ENCODE measurements around the gene PBX2.

PBX2 gene, protein sequence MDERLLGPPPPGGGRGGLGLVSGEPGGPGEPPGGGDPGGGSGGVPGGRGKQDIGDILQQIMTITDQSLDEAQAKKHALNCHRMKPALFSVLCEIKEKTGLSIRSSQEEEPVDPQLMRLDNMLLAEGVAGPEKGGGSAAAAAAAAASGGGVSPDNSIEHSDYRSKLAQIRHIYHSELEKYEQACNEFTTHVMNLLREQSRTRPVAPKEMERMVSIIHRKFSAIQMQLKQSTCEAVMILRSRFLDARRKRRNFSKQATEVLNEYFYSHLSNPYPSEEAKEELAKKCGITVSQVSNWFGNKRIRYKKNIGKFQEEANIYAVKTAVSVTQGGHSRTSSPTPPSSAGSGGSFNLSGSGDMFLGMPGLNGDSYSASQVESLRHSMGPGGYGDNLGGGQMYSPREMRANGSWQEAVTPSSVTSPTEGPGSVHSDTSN

DNA sequence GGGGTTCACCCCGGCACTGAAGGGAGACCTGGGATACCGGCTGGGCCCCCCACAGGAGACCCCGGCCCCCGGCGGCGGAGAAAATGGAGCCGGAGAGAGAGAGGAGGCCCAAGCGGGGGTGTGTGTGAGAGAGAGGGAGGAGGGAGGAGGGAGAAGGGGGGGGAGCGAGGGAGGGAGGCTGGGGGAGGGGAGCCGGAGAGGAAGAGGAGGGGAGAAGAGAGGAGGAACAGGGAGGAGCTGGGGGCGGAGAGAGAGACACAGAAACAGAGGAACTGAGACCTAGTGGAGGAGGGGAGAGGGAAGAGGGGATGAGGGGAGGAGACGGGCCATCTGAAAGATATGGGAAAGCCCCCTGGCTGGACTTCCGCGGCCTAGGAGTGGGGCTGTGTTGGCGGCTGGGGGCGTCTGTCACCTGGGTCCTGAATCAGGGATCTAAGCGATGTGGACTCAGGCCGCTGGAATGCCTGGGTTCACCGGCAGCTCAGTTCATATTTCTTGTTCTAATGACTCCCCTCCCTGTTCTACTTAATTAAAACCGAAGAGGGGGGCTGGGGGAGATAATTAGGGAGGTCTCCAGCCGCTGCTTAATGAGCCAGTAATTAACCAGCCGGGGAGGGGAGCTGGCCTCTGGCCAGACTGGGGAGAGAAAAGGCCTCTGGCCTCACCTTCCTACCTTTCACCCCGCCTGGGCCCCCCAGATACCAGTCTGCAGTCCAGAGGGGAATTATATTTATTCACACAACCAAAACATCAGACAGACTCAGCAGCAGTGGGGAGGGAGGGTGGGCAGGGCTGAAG is at the start of gene PBX2:
Gene PBX2, minus strand, starts transcription at position 149 of the 798 bp plus-strand sequence. CDS start 287 bp downstream, outside the sequence.
- peaks cover 38% of the 10 kb centered on the region for H3K4me1 ChIP-seq (ENCODE audit: insufficient read depth, low read length)
- 0 out of 2 replicates have a peak, but pooled peaks cover 3% of the 10 kb centered on the region for H3K36me3 ChIP-seq (ENCODE audit: insufficient read depth, low read length)
- H3K9ac ChIP-seq (ENCODE audit: low read depth, low read length) = peak within 1 kb of the TSS; percentile 77
- no peaks in the 10 kb centered on the region for H3K9me3 ChIP-seq (ENCODE audit: control insufficient read depth, insufficient read depth, low read length)

DNA sequence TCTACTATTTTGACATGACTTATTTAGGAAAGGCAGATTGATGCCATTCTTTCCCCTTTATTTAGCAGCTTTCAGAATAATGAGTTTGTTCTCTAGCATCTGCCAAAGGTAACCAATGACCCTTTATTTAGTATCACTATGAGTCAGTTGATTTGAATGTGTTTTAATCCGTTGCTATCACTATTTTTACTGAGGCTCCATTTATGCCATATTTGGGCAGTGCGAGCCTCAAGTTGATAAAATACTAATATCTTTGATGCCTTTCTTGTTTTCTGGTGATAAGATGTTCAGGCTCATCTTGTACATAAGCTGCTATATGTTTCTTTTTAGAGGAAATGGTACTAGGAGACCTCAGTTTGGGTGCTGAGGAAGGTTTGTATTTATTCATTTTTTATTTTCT is 49.5 kb upstream of the PBX2 start:
- Histone ChIP-seq H3K36me3 (ENCODE audit: insufficient read depth, low read length) (no peaks in the 10 kb centered on the region), H3K9me3 (ENCODE audit: control insufficient read depth, insufficient read depth, low read length) (no peaks in the 10 kb centered on the region), H3K4me1 (ENCODE audit: insufficient read depth, low read length) (no peaks in the 10 kb centered on the region), H3K9ac (ENCODE audit: low read depth, low read length) (no peak overlapping the region)

DNA sequence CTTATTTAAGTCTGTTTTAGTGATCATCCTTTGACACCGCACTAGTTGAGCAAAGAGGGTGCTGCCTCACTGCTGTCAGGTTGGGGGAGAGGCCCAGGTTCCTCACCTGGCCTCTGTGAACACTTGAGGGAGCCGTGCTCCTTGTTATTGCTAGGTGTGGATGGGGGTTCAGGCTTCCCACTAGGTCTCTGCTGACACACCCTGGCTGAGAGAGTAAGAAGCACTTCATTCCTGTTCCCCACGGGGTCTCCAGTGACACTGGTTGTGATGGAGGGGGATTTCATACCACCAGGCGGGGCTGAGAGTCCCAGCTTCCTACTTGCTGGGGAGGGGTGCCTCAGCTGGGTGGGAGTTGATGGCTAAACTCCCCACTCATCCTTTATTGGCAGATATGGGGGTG is 44.9 kb upstream of the PBX2 start:
- H3K4me1 ChIP-seq (ENCODE audit: insufficient read depth, low read length) = no peaks in the 10 kb centered on the region
- H3K9ac ChIP-seq (ENCODE audit: low read depth, low read length) = no peak overlapping the region
- no peaks in the 10 kb centered on the region for H3K36me3 ChIP-seq (ENCODE audit: insufficient read depth, low read length)
- H3K9me3 ChIP-seq (ENCODE audit: control insufficient read depth, insufficient read depth, low read length) = no peaks in the 10 kb centered on the region

DNA sequence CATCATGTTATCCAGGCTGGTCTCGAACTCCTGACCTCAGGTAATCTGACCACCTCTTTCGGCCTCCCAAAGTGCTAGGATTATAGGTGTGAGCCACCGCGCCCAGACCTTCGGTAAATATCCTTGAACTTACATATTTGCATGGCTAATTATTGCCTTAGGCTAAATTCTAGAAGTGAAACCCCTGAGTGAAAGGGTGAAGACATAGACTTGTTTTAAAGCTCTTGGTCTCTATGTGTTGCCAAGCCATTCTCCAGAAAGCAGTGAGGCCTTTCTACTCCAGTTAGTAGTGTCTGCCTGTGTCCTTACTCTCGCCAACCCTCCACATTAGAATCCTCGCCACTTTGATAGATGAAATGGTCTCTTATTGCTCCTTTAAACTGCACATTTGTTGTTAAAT is 36.4 kb upstream of the PBX2 start:
- Histone ChIP-seq H3K4me1 (ENCODE audit: insufficient read depth, low read length) (peaks cover 15% of the 10 kb centered on the region; the same call in 1 of the 2 replicates), H3K9ac (ENCODE audit: low read depth, low read length) (no peak overlapping the region), H3K36me3 (ENCODE audit: insufficient read depth, low read length) (no peaks in the 10 kb centered on the region)

DNA sequence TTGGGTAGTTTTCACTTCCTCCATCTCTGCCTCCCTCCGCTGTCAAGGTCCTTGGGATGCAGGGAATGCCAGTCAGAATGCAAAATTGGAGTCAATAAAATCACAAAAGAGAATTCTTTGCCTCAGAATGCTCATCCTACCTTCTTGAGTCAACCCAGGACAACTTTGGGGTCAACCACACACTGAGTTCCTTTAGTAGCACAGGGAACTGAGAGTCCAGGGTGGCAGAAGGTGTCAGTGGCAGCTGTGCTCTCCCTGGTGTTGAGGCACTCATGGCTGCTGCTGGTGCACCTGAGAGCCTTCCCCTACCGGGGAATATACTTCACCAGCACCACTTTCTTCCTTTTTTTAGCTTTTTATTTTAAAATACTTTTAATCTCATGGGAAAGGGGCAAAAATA is 34.7 kb upstream of the PBX2 start:
- no peaks in the 10 kb centered on the region for H3K36me3 ChIP-seq (ENCODE audit: insufficient read depth, low read length)
- H3K9ac ChIP-seq (ENCODE audit: low read depth, low read length) = no peak overlapping the region
- H3K9me3 ChIP-seq (ENCODE audit: control insufficient read depth, insufficient read depth, low read length) = no peaks in the 10 kb centered on the region; the same call in 1 of the 2 replicates
- peaks cover 15% of the 10 kb centered on the region; the same call in 1 of the 2 replicates for H3K4me1 ChIP-seq (ENCODE audit: insufficient read depth, low read length)

More for the DNA sequence above, 36.4 kb upstream of the PBX2 start:
- no peaks in the 10 kb centered on the region; the same call in 1 of the 2 replicates for H3K9me3 ChIP-seq (ENCODE audit: control insufficient read depth, insufficient read depth, low read length)

DNA sequence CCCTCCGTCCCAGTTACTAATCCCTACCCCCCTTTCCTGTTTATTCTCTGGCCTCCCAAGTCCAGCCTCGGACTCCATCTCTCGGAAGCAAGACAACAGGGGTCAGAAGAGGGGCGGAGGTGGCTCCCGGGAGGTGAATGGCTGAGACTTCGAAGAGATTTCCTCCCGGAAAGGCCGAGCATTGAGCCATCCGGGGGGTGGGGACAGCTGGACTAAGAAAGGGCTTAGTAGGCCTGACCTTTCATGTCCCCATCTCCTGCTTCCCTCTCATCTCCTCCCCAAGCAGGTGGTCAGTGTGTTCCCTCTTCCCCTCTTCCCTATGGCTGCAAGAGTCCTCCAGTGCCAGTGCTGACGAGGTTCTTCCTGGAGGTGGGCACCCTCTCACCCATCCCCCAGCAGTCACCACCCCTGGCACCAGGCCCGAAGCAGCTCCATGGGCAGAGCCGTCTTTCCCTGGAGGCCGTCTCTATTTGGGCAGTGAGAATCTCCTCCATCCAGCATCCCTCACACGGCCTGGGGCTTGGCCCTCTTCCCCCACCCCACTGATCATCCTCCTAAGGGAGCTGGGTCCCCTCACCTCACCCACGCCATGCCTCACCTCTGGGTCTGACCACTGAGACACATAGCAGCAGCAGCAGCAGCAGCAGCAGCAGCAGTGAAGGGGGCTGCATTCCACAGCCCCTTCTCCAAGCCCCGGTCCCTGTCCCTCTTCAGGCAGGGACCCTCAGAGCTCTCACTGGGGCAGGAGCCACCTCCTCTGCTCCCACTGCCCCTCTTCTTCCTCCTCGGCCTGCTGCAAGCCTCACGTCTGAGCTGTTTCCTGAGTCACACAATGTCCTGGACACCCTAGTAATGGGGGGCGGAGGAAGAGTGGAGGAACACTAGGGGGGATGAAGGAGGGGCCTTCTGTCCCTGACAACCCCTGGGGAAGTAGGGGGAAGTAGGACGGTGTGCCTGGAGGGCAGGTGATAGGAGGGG is 33.5 kb upstream of the PBX2 start, which contains the start of gene NOTCH4:
Gene NOTCH4, minus strand, starts transcription at position 810 of the 978 bp plus-strand sequence. Its CDS starts 139 bp downstream, at position 671.
- Histone ChIP-seq H3K36me3 (ENCODE audit: insufficient read depth, low read length) (no peaks in the 10 kb centered on the region), H3K9ac (ENCODE audit: low read depth, low read length) (no peak within 1 kb of the TSS), H3K9me3 (ENCODE audit: control insufficient read depth, insufficient read depth, low read length) (no peaks in the 10 kb centered on the region; the same call in 1 of the 2 replicates), H3K4me1 (ENCODE audit: insufficient read depth, low read length) (peaks cover 15% of the 10 kb centered on the region; the same call in 1 of the 2 replicates)

DNA sequence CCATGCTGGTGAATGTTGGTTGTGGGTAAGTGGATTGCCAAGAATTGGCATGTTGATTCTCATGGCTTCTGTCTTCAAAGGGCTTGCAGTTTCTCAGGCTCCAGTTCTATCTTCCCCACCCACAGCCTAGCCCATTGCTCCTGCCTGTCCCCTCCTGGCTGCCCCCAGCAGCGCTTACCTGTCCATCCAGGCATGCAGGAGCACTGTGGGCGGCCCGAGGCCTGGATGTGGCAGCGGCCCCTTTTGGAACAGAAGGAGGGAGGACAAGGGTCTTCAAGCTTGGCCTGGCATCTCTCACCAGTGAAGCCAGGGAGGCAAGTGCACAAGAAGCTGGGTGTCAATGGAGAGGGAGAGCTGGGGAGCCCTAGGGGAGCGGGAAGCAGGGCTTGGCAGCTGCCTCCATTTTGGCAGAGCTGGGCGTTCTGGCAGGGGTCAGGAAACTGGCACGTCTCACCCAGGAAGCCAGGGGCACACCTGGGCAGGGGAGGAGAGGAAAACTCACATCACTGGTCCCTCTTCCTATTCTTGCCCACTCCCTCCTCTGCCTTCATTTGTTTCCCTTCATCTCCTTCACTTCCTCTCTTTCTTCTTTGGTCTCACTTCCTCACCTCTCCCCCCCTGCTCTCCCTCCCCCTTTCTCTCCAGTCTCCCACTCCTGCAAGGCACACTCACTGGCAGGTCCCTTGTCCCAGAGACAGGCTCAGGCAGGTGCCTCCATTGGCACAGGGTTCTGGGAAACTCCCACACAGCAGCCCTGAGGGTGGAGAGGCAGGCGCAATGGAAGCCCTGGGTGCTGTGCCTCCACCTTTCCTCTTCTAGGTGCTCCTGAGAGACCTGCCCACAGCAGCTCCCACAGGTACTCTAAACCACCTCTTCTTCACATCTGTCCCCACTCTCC is 32.6 kb upstream of the PBX2 start:
- Histone ChIP-seq H3K9ac (ENCODE audit: low read depth, low read length) (no peak overlapping the region), H3K4me1 (ENCODE audit: insufficient read depth, low read length) (peaks cover 15% of the 10 kb centered on the region; the same call in 1 of the 2 replicates), H3K36me3 (ENCODE audit: insufficient read depth, low read length) (no peaks in the 10 kb centered on the region), H3K9me3 (ENCODE audit: control insufficient read depth, insufficient read depth, low read length) (no peaks in the 10 kb centered on the region; the same call in 1 of the 2 replicates)

DNA sequence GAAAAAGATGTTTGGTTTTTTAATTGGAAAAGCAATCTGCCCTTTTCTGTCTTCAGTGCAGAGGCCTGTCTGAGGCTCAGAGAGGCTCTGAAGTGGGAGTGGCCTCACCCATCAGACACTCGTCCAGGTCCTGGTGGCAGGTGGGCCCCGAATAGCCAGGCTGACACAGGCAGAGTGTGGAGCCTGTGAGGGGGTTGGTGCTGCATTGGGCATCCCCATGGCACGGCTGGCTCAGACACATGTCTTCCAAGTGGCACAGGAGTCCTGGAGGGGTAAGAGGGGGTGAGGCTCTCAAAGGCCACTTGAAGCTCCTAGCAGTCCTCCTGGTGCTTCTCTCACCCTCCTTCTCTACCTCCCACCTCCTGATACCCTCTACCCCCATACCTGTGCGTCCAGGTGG is 30.0 kb upstream of the PBX2 start:
- no peaks in the 10 kb centered on the region for H3K36me3 ChIP-seq (ENCODE audit: insufficient read depth, low read length)
- H3K4me1 ChIP-seq (ENCODE audit: insufficient read depth, low read length) = peaks cover 15% of the 10 kb centered on the region; the same call in 1 of the 2 replicates
- no peak overlapping the region for H3K9ac ChIP-seq (ENCODE audit: low read depth, low read length)
- H3K9me3 ChIP-seq (ENCODE audit: control insufficient read depth, insufficient read depth, low read length) = no peaks in the 10 kb centered on the region

DNA sequence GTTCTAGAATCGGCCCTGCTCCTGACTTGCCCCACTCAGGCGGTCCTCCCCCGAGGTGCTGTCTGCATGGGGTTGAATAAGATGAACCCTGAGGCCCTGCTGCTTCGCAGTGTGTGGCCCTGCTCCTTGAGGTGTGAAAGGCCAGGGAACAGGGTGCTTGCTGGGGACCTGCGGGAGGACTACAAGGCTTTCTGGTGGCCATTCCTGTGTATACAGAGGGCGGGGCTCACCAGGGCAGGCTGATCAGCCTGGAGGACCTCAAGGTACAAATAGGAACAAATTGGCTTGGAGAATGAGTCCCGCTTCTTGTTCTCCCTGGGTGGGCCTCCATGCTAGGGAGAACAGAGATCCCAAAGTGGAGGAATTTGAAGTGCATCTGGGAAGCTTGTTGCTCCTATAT is 28.2 kb upstream of the PBX2 start:
- H3K36me3 ChIP-seq (ENCODE audit: insufficient read depth, low read length) = no peaks in the 10 kb centered on the region
- H3K4me1 ChIP-seq (ENCODE audit: insufficient read depth, low read length) = peaks cover 4% of the 10 kb centered on the region; the same call in 1 of the 2 replicates
- H3K9ac ChIP-seq (ENCODE audit: low read depth, low read length) = no peak overlapping the region

DNA sequence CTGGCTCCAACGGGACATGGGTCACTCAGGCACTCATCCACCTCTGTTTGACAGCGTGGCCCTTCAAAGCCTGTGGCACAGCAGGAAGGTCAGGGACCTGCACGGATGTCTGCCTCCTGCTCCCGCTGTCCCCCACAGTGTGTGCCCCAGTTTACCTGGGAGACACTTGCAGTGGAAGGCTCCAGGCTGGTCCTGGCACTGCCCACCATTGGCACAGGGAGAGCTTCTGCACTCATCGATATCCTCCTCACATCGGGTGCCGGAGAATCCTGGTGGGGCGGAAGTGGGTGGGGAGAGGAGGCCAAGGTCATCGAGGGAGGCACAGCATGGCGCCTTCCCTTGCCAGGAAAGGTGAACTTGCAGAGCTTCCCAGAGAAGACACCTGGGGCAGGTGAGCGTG is 27.0 kb upstream of the PBX2 start:
- no peak overlapping the region for H3K9ac ChIP-seq (ENCODE audit: low read depth, low read length)
- no peaks in the 10 kb centered on the region for H3K9me3 ChIP-seq (ENCODE audit: control insufficient read depth, insufficient read depth, low read length)
- H3K36me3 ChIP-seq (ENCODE audit: insufficient read depth, low read length) = no peaks in the 10 kb centered on the region
- no peaks in the 10 kb centered on the region for H3K4me1 ChIP-seq (ENCODE audit: insufficient read depth, low read length)

More for the DNA sequence above, 28.2 kb upstream of the PBX2 start:
- H3K9me3 ChIP-seq (ENCODE audit: control insufficient read depth, insufficient read depth, low read length) = no peaks in the 10 kb centered on the region

DNA sequence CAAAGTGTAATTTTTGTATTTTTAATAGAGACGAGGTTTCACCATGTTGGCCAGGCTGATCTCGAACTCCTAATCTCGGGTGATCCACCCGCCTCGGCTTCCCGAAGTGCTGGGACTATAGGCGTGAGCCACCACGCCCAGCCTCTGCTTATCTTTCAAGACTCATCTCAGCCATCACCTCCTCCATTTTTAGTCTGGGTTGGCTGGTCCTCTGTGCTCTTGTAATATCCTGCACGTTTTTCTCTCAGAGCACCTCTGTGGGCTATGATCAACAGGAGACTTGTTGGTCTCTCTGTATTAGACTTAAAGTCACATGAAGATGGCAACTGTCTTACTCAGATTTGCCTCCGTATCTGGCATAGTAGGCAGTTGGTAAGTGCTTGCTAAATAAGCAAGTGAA is 26.3 kb upstream of the PBX2 start:
- no peak overlapping the region for H3K9ac ChIP-seq (ENCODE audit: low read depth, low read length)
- H3K4me1 ChIP-seq (ENCODE audit: insufficient read depth, low read length) = no peaks in the 10 kb centered on the region
- no peaks in the 10 kb centered on the region for H3K9me3 ChIP-seq (ENCODE audit: control insufficient read depth, insufficient read depth, low read length)
- no peaks in the 10 kb centered on the region for H3K36me3 ChIP-seq (ENCODE audit: insufficient read depth, low read length)

DNA sequence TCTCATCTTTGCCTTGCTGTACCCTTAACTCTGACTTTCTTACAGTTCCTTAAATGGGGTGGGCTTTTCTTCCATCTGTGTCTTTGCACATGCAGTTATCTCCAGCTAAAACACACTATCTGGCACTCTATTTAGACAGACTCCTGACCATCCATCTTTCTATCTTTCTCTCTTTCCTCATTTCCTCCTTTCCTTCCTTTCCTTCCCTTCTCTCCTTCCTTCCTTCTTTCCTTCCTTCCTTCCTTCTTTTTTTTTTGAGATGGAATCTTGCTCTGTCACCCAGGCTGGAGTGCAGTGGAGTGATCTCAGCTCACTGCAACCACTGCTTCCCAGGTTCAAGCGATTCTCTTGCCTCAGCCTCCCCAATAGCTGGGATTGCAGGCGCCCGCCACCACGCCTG is 25.6 kb upstream of the PBX2 start:
- Histone ChIP-seq H3K36me3 (ENCODE audit: insufficient read depth, low read length) (no peaks in the 10 kb centered on the region), H3K9me3 (ENCODE audit: control insufficient read depth, insufficient read depth, low read length) (no peaks in the 10 kb centered on the region), H3K4me1 (ENCODE audit: insufficient read depth, low read length) (no peaks in the 10 kb centered on the region), H3K9ac (ENCODE audit: low read depth, low read length) (no peak overlapping the region)

DNA sequence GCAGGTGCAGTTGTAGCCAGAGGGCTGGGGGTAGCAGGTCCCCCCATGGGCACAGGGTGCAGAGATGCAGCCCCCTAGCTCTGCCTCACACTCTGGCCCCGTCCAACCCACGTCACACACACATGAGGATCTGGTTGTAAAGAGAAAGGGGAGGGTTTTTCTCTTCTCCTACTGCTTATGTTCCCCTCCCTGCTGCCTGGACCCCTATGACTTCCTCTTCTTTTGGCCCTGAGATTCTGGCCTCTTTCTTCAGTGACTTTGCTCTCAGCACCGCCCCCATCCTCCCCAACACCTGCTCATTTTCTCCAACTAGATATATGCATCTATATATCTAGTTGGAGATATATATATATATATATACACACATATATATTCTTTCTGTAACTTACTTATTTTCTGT is 24.1 kb upstream of the PBX2 start:
- H3K9ac ChIP-seq (ENCODE audit: low read depth, low read length) = no peak overlapping the region
- no peaks in the 10 kb centered on the region for H3K4me1 ChIP-seq (ENCODE audit: insufficient read depth, low read length)
- H3K36me3 ChIP-seq (ENCODE audit: insufficient read depth, low read length) = no peaks in the 10 kb centered on the region
- no peaks in the 10 kb centered on the region for H3K9me3 ChIP-seq (ENCODE audit: control insufficient read depth, insufficient read depth, low read length)
